Smooth muscle cell of the brain vasculature (primary cell): ENCODE data around the gene ARHGAP19.
"Not testable (repeated sequence)": the region's sequence is repeated elsewhere in the genome, so short reads cannot be mapped to it uniquely, and the experiment has no call there.

ENCODE experiments used
- DNase-seq: peaks from one replicate; pipeline ENCODE4 v3.0.0-alpha.2; 2012; ENCODE audit warnings: low read depth, low spot score

The ARHGAP19 gene

GRCh38 chr10:97321804-97322190 lies 29.4 kb upstream of the ARHGAP19 start:
- DNase-seq, result no peak

GRCh38 chr10:97321032-97321803 lies 28.8 kb upstream of the ARHGAP19 start:
- no peak for DNase-seq

GRCh38 chr10:97320480-97321031 lies 28.1 kb upstream of the ARHGAP19 start:
- DNase-seq, result no peak

- DNase-seq, result no peak
Observed at GRCh38 chr10:97319671-97320479, 27.4 kb upstream of the ARHGAP19 start.

- peak; percentile 75 for DNase-seq
Observed at GRCh38 chr10:97318772-97319651, 26.6 kb upstream of the ARHGAP19 start, which contains the start of gene FRAT1. Gene FRAT1 (plus strand): TSS chr10:97319271. CDS start chr10:97319454, 183 bp downstream.

- DNase-seq, result no peak
Observed at GRCh38 chr10:97314671-97315070, 22.2 kb upstream of the ARHGAP19 start.

- DNase-seq, result no peak
Observed at GRCh38 chr10:97312897-97313296, 20.5 kb upstream of the ARHGAP19 start.

GRCh38 chr10:97311111-97311626 lies 18.7 kb upstream of the ARHGAP19 start:
- no peak for DNase-seq

- no peak for DNase-seq
Observed at GRCh38 chr10:97307866-97308780, 15.7 kb upstream of the ARHGAP19 start.

GRCh38 chr10:97307441-97307840 lies 15.0 kb upstream of the ARHGAP19 start:
- no peak for DNase-seq

GRCh38 chr10:97302088-97302791 lies 9.8 kb upstream of the ARHGAP19 start:
- DNase-seq, result no peak

- no peak for DNase-seq
Observed at GRCh38 chr10:97300980-97301379, 8.5 kb upstream of the ARHGAP19 start.

- no peak for DNase-seq
Observed at GRCh38 chr10:97298223-97298571, 5.8 kb upstream of the ARHGAP19 start.

- no peak for DNase-seq
Observed at GRCh38 chr10:97297556-97298222, 5.3 kb upstream of the ARHGAP19 start.

GRCh38 chr10:97292862-97293198 lies 393 bp upstream of the ARHGAP19 start:
- DNase-seq, result no peak

- no peak for DNase-seq
Observed at GRCh38 chr10:97291357-97292096, 910 bp downstream of the ARHGAP19 start.

GRCh38 chr10:97290576-97291356 lies 1.7 kb downstream of the ARHGAP19 start:
- not testable (repeated sequence) for DNase-seq

- not testable (repeated sequence) for DNase-seq
Observed at GRCh38 chr10:97290076-97290475, 2.4 kb downstream of the ARHGAP19 start.
